Measurements from ENCODE around the gene PTPA. TPM values are rescaled to one million over a fixed set of nuclear protein-coding genes. Genes with fewer than 3 reads are reported as not detected.
A peak's percentile ranks its signal among the peaks of the same experiment; 100 is the strongest.

PTPA gene
- total and polyA plus RNA-seq, 10 of the 15 experiments (the other 5 are each of a cell fraction or from before 2014, with no cell fraction given): 1.6 to 111 (median 55.1) TPM

GRCh38 chr9:129080601-129081387, 30.4 kb upstream of the PTPA start, which contains the start of gene DOLPP1 (continued):
- TF ChIP-seq RCOR1 (conservative IDR thresholded peaks at IDR 0.05; ENCODE audit: low read depth, low read length) (0 out of 2 replicates have a peak, but pooled peaks have one; percentile 2), EP300 (IDR thresholded peaks at IDR 0.05; ENCODE audit: borderline replicate concordance in 1 of 2, control insufficient read depth in 1 of 2, low read depth in 2 of 2, low read length in 2 of 2) (no peak), STAT1 (conservative IDR thresholded peaks at IDR 0.05) (no peak), ATF7 (IDR thresholded peaks at IDR 0.05; ENCODE audit: low read depth) (no peak), IKZF1 (conservative IDR thresholded peaks at IDR 0.05) (peak; percentile 99), SREBF2 (IDR thresholded peaks at IDR 0.05; ENCODE audit: low read length) (no peak), MEF2A (IDR thresholded peaks at IDR 0.05; ENCODE audit: insufficient read depth, low read depth, low read length) (no peak), SMAD5 (IDR thresholded peaks at IDR 0.05; ENCODE audit: low read depth) (peak; percentile 42; the same call in 1 of the 2 replicates), TARDBP (IDR thresholded peaks at IDR 0.05; ENCODE audit: borderline replicate concordance) (peak; percentile 65), ZSCAN29 (IDR thresholded peaks at IDR 0.05) (no peak), BRCA1 (IDR thresholded peaks at IDR 0.05; ENCODE audit: low read depth, low read length) (0 out of 2 replicates have a peak, but pooled peaks have one; percentile 28), STAT3 (IDR thresholded peaks at IDR 0.05; ENCODE audit: low read depth, low read length) (no peak), ETV6 (conservative IDR thresholded peaks at IDR 0.05 in 1 of 2, IDR thresholded peaks at IDR 0.05 in 1 of 2; ENCODE audit: borderline replicate concordance in 1 of 2, low read depth in 1 of 2) (no peak), RB1 (IDR thresholded peaks at IDR 0.05; ENCODE audit: borderline replicate concordance) (no peak), NBN (IDR thresholded peaks at IDR 0.05) (0 out of 2 replicates have a peak, but pooled peaks have one; percentile 20), SRF (IDR thresholded peaks at IDR 0.05; ENCODE audit: low read depth in 2 of 2, low read length in 2 of 2) (no peak), ZNF687 (IDR thresholded peaks at IDR 0.05) (0 out of 2 replicates have a peak, but pooled peaks have one; percentile 10), FOXM1 (IDR thresholded peaks at IDR 0.05; ENCODE audit: low read depth, low read length) (peak; percentile 53; the same call in 1 of the 2 replicates), ASH2L (IDR thresholded peaks at IDR 0.05; ENCODE audit: borderline replicate concordance, low read depth) (no peak), ESRRA (IDR thresholded peaks at IDR 0.05; ENCODE audit: low read length) (0 out of 2 replicates have a peak, but pooled peaks have one; percentile 54), MEF2B (IDR thresholded peaks at IDR 0.05; ENCODE audit: partially characterized antibody, poor library complexity, severe bottlenecking) (no peak)
- TF ChIP-seq, protein P1, sequence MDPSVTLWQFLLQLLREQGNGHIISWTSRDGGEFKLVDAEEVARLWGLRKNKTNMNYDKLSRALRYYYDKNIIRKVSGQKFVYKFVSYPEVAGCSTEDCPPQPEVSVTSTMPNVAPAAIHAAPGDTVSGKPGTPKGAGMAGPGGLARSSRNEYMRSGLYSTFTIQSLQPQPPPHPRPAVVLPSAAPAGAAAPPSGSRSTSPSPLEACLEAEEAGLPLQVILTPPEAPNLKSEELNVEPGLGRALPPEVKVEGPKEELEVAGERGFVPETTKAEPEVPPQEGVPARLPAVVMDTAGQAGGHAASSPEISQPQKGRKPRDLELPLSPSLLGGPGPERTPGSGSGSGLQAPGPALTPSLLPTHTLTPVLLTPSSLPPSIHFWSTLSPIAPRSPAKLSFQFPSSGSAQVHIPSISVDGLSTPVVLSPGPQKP (IDR thresholded peaks at IDR 0.05; ENCODE audit: low read depth, low read length): 0 out of 2 replicates have a peak, but pooled peaks have one; percentile 16
- TF ChIP-seq, protein P2, sequence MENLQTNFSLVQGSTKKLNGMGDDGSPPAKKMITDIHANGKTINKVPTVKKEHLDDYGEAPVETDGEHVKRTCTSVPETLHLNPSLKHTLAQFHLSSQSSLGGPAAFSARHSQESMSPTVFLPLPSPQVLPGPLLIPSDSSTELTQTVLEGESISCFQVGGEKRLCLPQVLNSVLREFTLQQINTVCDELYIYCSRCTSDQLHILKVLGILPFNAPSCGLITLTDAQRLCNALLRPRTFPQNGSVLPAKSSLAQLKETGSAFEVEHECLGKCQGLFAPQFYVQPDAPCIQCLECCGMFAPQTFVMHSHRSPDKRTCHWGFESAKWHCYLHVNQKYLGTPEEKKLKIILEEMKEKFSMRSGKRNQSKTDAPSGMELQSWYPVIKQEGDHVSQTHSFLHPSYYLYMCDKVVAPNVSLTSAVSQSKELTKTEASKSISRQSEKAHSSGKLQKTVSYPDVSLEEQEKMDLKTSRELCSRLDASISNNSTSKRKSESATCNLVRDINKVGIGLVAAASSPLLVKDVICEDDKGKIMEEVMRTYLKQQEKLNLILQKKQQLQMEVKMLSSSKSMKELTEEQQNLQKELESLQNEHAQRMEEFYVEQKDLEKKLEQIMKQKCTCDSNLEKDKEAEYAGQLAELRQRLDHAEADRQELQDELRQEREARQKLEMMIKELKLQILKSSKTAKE (IDR thresholded peaks at IDR 0.05; ENCODE audit: low read depth, poor library complexity, severe bottlenecking): peak; percentile 74
